IMR-90 (cell line): ENCODE data around the gene MEGF11. TPM values are rescaled to one million over a fixed set of nuclear protein-coding genes. Genes with fewer than 3 reads are reported as not detected.

Source experiments
- ATAC-seq: fragments of 200-7000 bp; cut with Tn5 transposase; 2 replicates; pipeline ENCODE4 v1.9.1; 2020; ENCODE audit warnings: low read depth, mild to moderate bottlenecking, moderate library complexity
- BruUV-seq: library from RNA; stranded (reverse); fragments of 400-500 nt; replicated peaks from 2 replicates; lab custom pipeline; 2021; lab: Mats Ljungman, UMichigan
- CTCF ChIA-PET: fragments of 300-600 bp; formaldehyde crosslinking; extraction: SDS; loops from one replicate; lab custom pipeline; 2021; ENCODE audit warnings: antibody characterized with exemption; lab: Yijun Ruan, JAX
- POLR2A ChIA-PET: fragments of 300-600 bp; sonication (Branson Sonifier 250); formaldehyde crosslinking; loops from one replicate; lab custom pipeline; 2022; ENCODE audit warnings: antibody characterized with exemption; ENCODE audit not compliant: unreplicated experiment; lab: Charles Lee
- DNase-seq: peaks from one replicate; pipeline ENCODE4 v3.0.0; 2013
- H2AFZ ChIP-seq: replicated peaks from 2 replicates; pipeline ENCODE3; 2013; ENCODE audit warnings: low read length, mild to moderate bottlenecking; ENCODE audit not compliant: poor library complexity
- H2AK5ac ChIP-seq: 2 replicates; pipeline ENCODE4 v1.6.1; 2013; ENCODE audit warnings: low read depth, low read length, inconsistent platforms
- H2AK9ac ChIP-seq: replicated peaks from 2 replicates; pipeline ENCODE3; 2013; ENCODE audit warnings: mild to moderate bottlenecking, low read depth, low read length, moderate library complexity; ENCODE audit not compliant: poor library complexity
- H2BK120ac ChIP-seq: 2 replicates; pipeline ENCODE4 v1.6.1; 2013; ENCODE audit warnings: low read depth, low read length, inconsistent platforms
- H2BK15ac ChIP-seq: 3 replicates; pipeline ENCODE4 v1.6.1; 2013; ENCODE audit warnings: low read depth, low read length, inconsistent platforms
- H2BK20ac ChIP-seq: 2 replicates; pipeline ENCODE4 v1.6.1; 2013; ENCODE audit warnings: low read depth, mild to moderate bottlenecking, inconsistent platforms, low read length, moderate library complexity
- H2BK5ac ChIP-seq: 2 replicates; pipeline ENCODE4 v1.6.1; 2013; ENCODE audit warnings: mild to moderate bottlenecking, low read depth, low read length, inconsistent platforms; ENCODE audit not compliant: poor library complexity, severe bottlenecking
- H3K14ac ChIP-seq: replicated peaks from 2 replicates; pipeline ENCODE4 v1.6.1; 2013; ENCODE audit warnings: low read depth, low read length, inconsistent platforms
- H3K18ac ChIP-seq: 2 replicates; pipeline ENCODE4 v1.6.1; 2013; ENCODE audit warnings: low read depth, low read length, control low read depth
- H3K23ac ChIP-seq: 2 replicates; pipeline ENCODE4 v1.6.1; 2013; ENCODE audit warnings: low read depth, low read length, inconsistent platforms
- H3K27ac ChIP-seq: 2 replicates; pipeline ENCODE4 v1.5.1; 2013; ENCODE audit warnings: mild to moderate bottlenecking, control low read depth, low read length; ENCODE audit not compliant: insufficient read depth
- H3K27me3 ChIP-seq: 2 replicates; pipeline ENCODE4 v1.6.1; 2013; ENCODE audit warnings: low read length; ENCODE audit not compliant: control insufficient read depth, insufficient read depth
- H3K36me3 ChIP-seq: 2 replicates; pipeline ENCODE4 v1.6.1; 2013; ENCODE audit warnings: low read length, mixed read lengths; ENCODE audit not compliant: control insufficient read depth, insufficient read depth
- H3K4ac ChIP-seq: 2 replicates; pipeline ENCODE4 v1.6.1; 2013; ENCODE audit warnings: low read depth, low read length, inconsistent platforms
- H3K4me1 ChIP-seq: 2 replicates; pipeline ENCODE4 v1.6.1; 2013; ENCODE audit warnings: low read length, mixed read lengths; ENCODE audit not compliant: control insufficient read depth, insufficient read depth
- H3K4me2 ChIP-seq: 2 replicates; pipeline ENCODE4 v1.6.1; 2013; ENCODE audit warnings: low read depth, mild to moderate bottlenecking, control low read depth, low read length, moderate library complexity
- H3K4me3 ChIP-seq: 2 replicates; pipeline ENCODE4 v1.5.1; 2013; ENCODE audit warnings: low read depth, mild to moderate bottlenecking, control low read depth, low read length, moderate library complexity; ENCODE audit not compliant: insufficient read depth
- H3K56ac ChIP-seq: 2 replicates; pipeline ENCODE4 v1.6.1; 2013; ENCODE audit warnings: low read length, inconsistent platforms; ENCODE audit not compliant: insufficient read depth; ENCODE audit errors: extremely low read depth
- H3K79me1 ChIP-seq, 2 experiments: 2 replicates each; pipeline ENCODE4 v1.6.1; 2013; ENCODE audit warnings: low read length in 2 of 2, inconsistent platforms in 1 of 2, low read depth in 1 of 2
- H3K9ac ChIP-seq: 2 replicates; pipeline ENCODE4 v1.6.1; 2013; ENCODE audit warnings: low read depth, low read length, control low read depth
- H3K9me1 ChIP-seq: 2 replicates; pipeline ENCODE4 v1.6.1; 2013; ENCODE audit warnings: low read length, inconsistent platforms; ENCODE audit not compliant: insufficient read depth
- H3K9me3 ChIP-seq: 2 replicates; pipeline ENCODE4 v1.6.1; 2013; ENCODE audit warnings: low read length; ENCODE audit not compliant: control insufficient read depth, insufficient read depth
- H4K20me1 ChIP-seq: 2 replicates; pipeline ENCODE4 v1.6.1; 2013; ENCODE audit warnings: low read length, inconsistent platforms; ENCODE audit not compliant: insufficient read depth
- H4K5ac ChIP-seq: 2 replicates; pipeline ENCODE4 v1.6.1; 2013; ENCODE audit warnings: mild to moderate bottlenecking, low read depth, low read length, control low read depth
- H4K8ac ChIP-seq, 2 experiments: 2 replicates each; pipeline ENCODE4 v1.6.1; 2013; ENCODE audit warnings: low read depth in 2 of 2, low read length in 2 of 2, control low read depth in 1 of 2, inconsistent platforms in 1 of 2
- H4K91ac ChIP-seq: 2 replicates; pipeline ENCODE4 v1.6.1; 2013; ENCODE audit warnings: low read depth, low read length, inconsistent platforms; ENCODE audit not compliant: insufficient read depth
- BHLHE40 ChIP-seq: fragments of 150-350 bp; IDR thresholded peaks from 2 replicates; pipeline ENCODE4 v1.6.1; 2016; ENCODE audit warnings: mild to moderate bottlenecking, low read depth, low read length
- CEBPB ChIP-seq: IDR thresholded peaks from 2 replicates; pipeline ENCODE4 v1.6.1; 2012; ENCODE audit warnings: low read depth, low read length, improper control_type of control experiment
- CHD1 ChIP-seq: IDR thresholded peaks from 2 replicates; pipeline ENCODE4 v1.6.1; 2012; ENCODE audit warnings: low read depth, low read length, improper control_type of control experiment
- FOS ChIP-seq: fragments of 150-350 bp; IDR thresholded peaks from 2 replicates; pipeline ENCODE4 v1.6.1; 2016; ENCODE audit warnings: low read depth, low read length
- MAFK ChIP-seq: IDR thresholded peaks from 2 replicates; pipeline ENCODE4 v1.6.1; 2012; ENCODE audit warnings: low read depth, low read length, improper control_type of control experiment
- MAZ ChIP-seq: IDR thresholded peaks from 2 replicates; pipeline ENCODE4 v1.6.1; 2012; ENCODE audit warnings: low read depth, mild to moderate bottlenecking, low read length, improper control_type of control experiment, moderate library complexity, borderline replicate concordance
- MXI1 ChIP-seq: IDR thresholded peaks from 2 replicates; pipeline ENCODE4 v1.6.1; 2012; ENCODE audit warnings: low read depth, mild to moderate bottlenecking, low read length, moderate library complexity, borderline replicate concordance
- NFE2L2 ChIP-seq: fragments of 150-350 bp; IDR thresholded peaks from 2 replicates; pipeline ENCODE4 v1.6.1; 2016; ENCODE audit warnings: low read depth, mild to moderate bottlenecking, low read length
- POLR2A ChIP-seq: IDR thresholded peaks from 2 replicates; pipeline ENCODE4 v1.6.1; 2012; ENCODE audit warnings: mild to moderate bottlenecking, low read depth, low read length
- RAD21 ChIP-seq: IDR thresholded peaks from 2 replicates; pipeline ENCODE4 v1.6.1; 2012; ENCODE audit warnings: low read length, improper control_type of control experiment
- RCOR1 ChIP-seq: IDR thresholded peaks from 2 replicates; pipeline ENCODE4 v1.6.1; 2012; ENCODE audit warnings: mild to moderate bottlenecking, low read length, improper control_type of control experiment; ENCODE audit not compliant: insufficient replicate concordance
- RFX5 ChIP-seq: IDR thresholded peaks from 2 replicates; pipeline ENCODE4 v1.8.0; 2012; ENCODE audit warnings: low read depth, mild to moderate bottlenecking, low read length, moderate library complexity
- SMC3 ChIP-seq: fragments of 150-350 bp; IDR thresholded peaks from 2 replicates; pipeline ENCODE4 v1.6.1; 2016; ENCODE audit warnings: low read depth, mild to moderate bottlenecking, antibody characterized with exemption, low read length, moderate library complexity
- WGBS, 2 experiments: methylation state at CpG; one replicate each; pipeline versions ENCODE4 v1.1.5 to v1.1.7; 2013; ENCODE audit warnings: missing lambda C conversion rate in 2 of 2; ENCODE audit not compliant: insufficient read length in 1 of 2; ENCODE audit errors: extremely low coverage in 2 of 2; 5-methylcytosine and 5-hydroxymethylcytosine counted together
- dilution Hi-C: fragments of 300-500 bp; cut with HindIII; formaldehyde crosslinking; loops from one replicate; pipeline ENCODE4 v1.14.3; 2018; ENCODE audit warnings: low sequenced_read_pairs; ENCODE audit not compliant: unreplicated experiment
- in situ Hi-C: fragments of 300-500 bp; cut with MboI; formaldehyde crosslinking; loops from 3 replicates; pipeline ENCODE4 v1.14.3; 2019; ENCODE audit warnings: low sequenced_read_pairs, inconsistent platforms, mixed read lengths
- intact Hi-C: fragments of 100-400 bp; cut with micrococcal nuclease; formaldehyde crosslinking; loops from 2 replicates; pipeline ENCODE4 v1.10.0; 2022
- polyA plus RNA-seq, 3 experiments: library from polyadenylated mRNA; depleted of rRNA; stranded (reverse); fragments of >200 nt; gene quantifications; 2 replicates each; pipeline ENCODE4 v1.2.3, GENCODE V29; 2012; ENCODE audit warnings: low replicate concordance in 1 of 3
- total RNA-seq: library from RNA; depleted of rRNA; stranded (reverse); fragments of >200 nt; gene quantifications from 2 replicates; pipeline ENCODE4 v1.2.3, GENCODE V29; 2012
- TF ChIP-seq, protein P1 (sequence below): conservative IDR thresholded peaks from 2 replicates; pipeline ENCODE4 v1.5.1; 2012; ENCODE audit warnings: mild to moderate bottlenecking, low read depth, low read length, improper control_type of control experiment
- TF ChIP-seq, protein P2 (sequence below): fragments of 150-350 bp; IDR thresholded peaks from 2 replicates; pipeline ENCODE4 v1.6.1; 2017; ENCODE audit warnings: mild to moderate bottlenecking, antibody characterized with exemption, low read length, low read depth
- TF ChIP-seq, protein P3 (sequence below): fragments of 150-350 bp; IDR thresholded peaks from 2 replicates; pipeline ENCODE4 v1.6.1; 2016; ENCODE audit warnings: low read depth, mild to moderate bottlenecking, low read length, moderate library complexity, borderline replicate concordance

The MEGF11 gene
- total and polyA plus RNA-seq, 2 of the 4 experiments (the other 2 are of a cell fraction): not detected

DNA sequence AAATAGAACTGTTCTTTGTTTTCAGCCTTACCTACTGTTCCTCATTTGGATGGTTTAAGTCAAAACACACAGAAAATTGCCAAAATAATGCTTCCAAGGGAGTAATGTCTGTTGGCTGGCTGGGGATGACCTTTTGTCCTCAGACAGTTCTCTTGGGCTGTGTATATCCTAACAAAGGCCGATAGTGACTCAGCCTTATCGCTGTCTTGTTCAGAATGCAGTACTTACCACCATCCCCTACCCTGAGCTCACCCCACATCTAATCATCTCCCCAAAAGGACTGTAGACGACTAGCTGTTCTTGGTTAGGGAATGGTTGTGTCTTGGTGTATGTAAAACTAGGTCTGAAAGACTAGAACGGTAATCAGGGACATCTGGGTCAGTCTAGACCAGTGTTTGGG, 349.2 kb downstream of the MEGF11 start:
- Histone ChIP-seq H3K79me1 (peaks cover 0 to 25% of the 10 kb centered on the region in 2 experiments; a peak in 3 of 4 replicates), H3K18ac (no peak overlapping the region), H2AFZ (no peak overlapping the region), H2AK9ac (no peak overlapping the region), H3K23ac (no peak overlapping the region), H3K4ac (no peak overlapping the region), H3K56ac (no peak overlapping the region), H2BK120ac (no peak overlapping the region), H2AK5ac (no peak overlapping the region), H4K8ac (no peak overlapping the region), H2BK5ac (no peak overlapping the region), H4K20me1 (no peaks in the 10 kb centered on the region; the same call in 1 of the 2 replicates), H3K36me3 (peaks cover 34% of the 10 kb centered on the region), H2BK15ac (no peak overlapping the region), H4K5ac (no peak overlapping the region), H3K27me3 (no peaks in the 10 kb centered on the region), H3K14ac (no peak overlapping the region), H3K27ac (no peak overlapping the region), H3K9ac (no peak overlapping the region), H3K9me3 (no peaks in the 10 kb centered on the region), H3K9me1 (peaks cover 14% of the 10 kb centered on the region), H3K4me3 (no peak overlapping the region), H2BK20ac (no peak overlapping the region), H4K91ac (no peak overlapping the region), H3K4me1 (peaks cover 5% of the 10 kb centered on the region), H3K4me2 (no peak overlapping the region)
- dilution Hi-C loops: no loop called here
- in situ Hi-C loops: loop anchor here (25.0 kb wide), 1 partner anchor 583 kb away; the partner anchor contains the start of gene SNAPC5
- intact Hi-C loops: no loop called here
- WGBS, 2 experiments: 100% methylated on average over 1 of the region's 4 CpGs; no CpG with 5 or more reads in 1 of the 2 experiments
- ATAC-seq (no peak), DNase-seq (peak; percentile 7)
- no TSS peak for BruUV-seq
- no peak for TF ChIP-seq SMC3
- TF ChIP-seq NFE2L2: no peak
- no peak for TF ChIP-seq RCOR1
- TF ChIP-seq, protein P1, sequence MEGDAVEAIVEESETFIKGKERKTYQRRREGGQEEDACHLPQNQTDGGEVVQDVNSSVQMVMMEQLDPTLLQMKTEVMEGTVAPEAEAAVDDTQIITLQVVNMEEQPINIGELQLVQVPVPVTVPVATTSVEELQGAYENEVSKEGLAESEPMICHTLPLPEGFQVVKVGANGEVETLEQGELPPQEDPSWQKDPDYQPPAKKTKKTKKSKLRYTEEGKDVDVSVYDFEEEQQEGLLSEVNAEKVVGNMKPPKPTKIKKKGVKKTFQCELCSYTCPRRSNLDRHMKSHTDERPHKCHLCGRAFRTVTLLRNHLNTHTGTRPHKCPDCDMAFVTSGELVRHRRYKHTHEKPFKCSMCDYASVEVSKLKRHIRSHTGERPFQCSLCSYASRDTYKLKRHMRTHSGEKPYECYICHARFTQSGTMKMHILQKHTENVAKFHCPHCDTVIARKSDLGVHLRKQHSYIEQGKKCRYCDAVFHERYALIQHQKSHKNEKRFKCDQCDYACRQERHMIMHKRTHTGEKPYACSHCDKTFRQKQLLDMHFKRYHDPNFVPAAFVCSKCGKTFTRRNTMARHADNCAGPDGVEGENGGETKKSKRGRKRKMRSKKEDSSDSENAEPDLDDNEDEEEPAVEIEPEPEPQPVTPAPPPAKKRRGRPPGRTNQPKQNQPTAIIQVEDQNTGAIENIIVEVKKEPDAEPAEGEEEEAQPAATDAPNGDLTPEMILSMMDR: no peak
- TF ChIP-seq MAFK: no peak
- no peak for TF ChIP-seq MAZ
- TF ChIP-seq, protein P2, sequence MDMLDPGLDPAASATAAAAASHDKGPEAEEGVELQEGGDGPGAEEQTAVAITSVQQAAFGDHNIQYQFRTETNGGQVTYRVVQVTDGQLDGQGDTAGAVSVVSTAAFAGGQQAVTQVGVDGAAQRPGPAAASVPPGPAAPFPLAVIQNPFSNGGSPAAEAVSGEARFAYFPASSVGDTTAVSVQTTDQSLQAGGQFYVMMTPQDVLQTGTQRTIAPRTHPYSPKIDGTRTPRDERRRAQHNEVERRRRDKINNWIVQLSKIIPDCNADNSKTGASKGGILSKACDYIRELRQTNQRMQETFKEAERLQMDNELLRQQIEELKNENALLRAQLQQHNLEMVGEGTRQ: no peak
- no peak for TF ChIP-seq CEBPB
- no peak for TF ChIP-seq RAD21
- TF ChIP-seq POLR2A: no peak
- TF ChIP-seq FOS: no peak
- no peak for TF ChIP-seq RFX5
- TF ChIP-seq MXI1: no peak
- TF ChIP-seq, protein P3, sequence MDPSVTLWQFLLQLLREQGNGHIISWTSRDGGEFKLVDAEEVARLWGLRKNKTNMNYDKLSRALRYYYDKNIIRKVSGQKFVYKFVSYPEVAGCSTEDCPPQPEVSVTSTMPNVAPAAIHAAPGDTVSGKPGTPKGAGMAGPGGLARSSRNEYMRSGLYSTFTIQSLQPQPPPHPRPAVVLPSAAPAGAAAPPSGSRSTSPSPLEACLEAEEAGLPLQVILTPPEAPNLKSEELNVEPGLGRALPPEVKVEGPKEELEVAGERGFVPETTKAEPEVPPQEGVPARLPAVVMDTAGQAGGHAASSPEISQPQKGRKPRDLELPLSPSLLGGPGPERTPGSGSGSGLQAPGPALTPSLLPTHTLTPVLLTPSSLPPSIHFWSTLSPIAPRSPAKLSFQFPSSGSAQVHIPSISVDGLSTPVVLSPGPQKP: no peak
- TF ChIP-seq CHD1: no peak
- TF ChIP-seq BHLHE40: no peak
- ChIA-PET CTCF (interaction anchor here (0.6 kb wide), 1 partner anchor 328 kb away, joined by 3 read pairs; no protein-coding TSS in a partner anchor), POLR2A (no interaction called here)
